Astrocyte of the spinal cord (primary cell): ENCODE results near the gene ASPRV1.

Experiments used
- DNase-seq: peaks from one replicate; pipeline ENCODE4 v3.0.0; 2011; ENCODE audit warnings: low read depth, low spot score
- H3K4me3 ChIP-seq: 2 replicates; pipeline ENCODE4 v1.5.1; 2011; ENCODE audit warnings: low read depth, mild to moderate bottlenecking, low read length, moderate library complexity
- CTCF ChIP-seq: IDR thresholded peaks from 2 replicates; pipeline ENCODE4 v1.5.1; 2012; ENCODE audit warnings: low read depth, mild to moderate bottlenecking, low read length, inconsistent platforms
- in situ Hi-C: cut with HindIII; loops from 2 replicates; pipeline ENCODE4 v1.10.0; 2017; ENCODE audit warnings: low sequenced_read_pairs

The ASPRV1 gene

GRCh38 chr2:69989441-69990105 is 28.1 kb upstream of the ASPRV1 start:
- no peak for DNase-seq
- in situ Hi-C loops, result no loop called here
- H3K4me3 ChIP-seq, result no peak overlapping the region
- TF ChIP-seq CTCF, result no peak

- H3K4me3 ChIP-seq, result no peak overlapping the region
- no peak for TF ChIP-seq CTCF
- in situ Hi-C loops, result no loop called here
- no peak for DNase-seq
Observed at GRCh38 chr2:69989009-69989408, 27.6 kb upstream of the ASPRV1 start.

- no peak overlapping the region for H3K4me3 ChIP-seq
- TF ChIP-seq CTCF, result no peak
- DNase-seq, result no peak
- in situ Hi-C loops, result no loop called here
Observed at GRCh38 chr2:69988086-69988635, 26.7 kb upstream of the ASPRV1 start.

GRCh38 chr2:69986691-69987090 is 25.3 kb upstream of the ASPRV1 start:
- DNase-seq, result no peak
- TF ChIP-seq CTCF, result no peak
- H3K4me3 ChIP-seq, result no peak overlapping the region
- in situ Hi-C loops, result no loop called here

- in situ Hi-C loops, result no loop called here
- no peak overlapping the region for H3K4me3 ChIP-seq
- TF ChIP-seq CTCF, result no peak
- DNase-seq, result no peak
Observed at GRCh38 chr2:69985688-69986087, 24.3 kb upstream of the ASPRV1 start.

GRCh38 chr2:69985216-69985615 is 23.8 kb upstream of the ASPRV1 start:
- no peak overlapping the region for H3K4me3 ChIP-seq
- in situ Hi-C loops, result no loop called here
- no peak for DNase-seq
- TF ChIP-seq CTCF, result no peak
